ENCODE data around the gene LLGL2.
"Not testable (repeated sequence)": the region's sequence is repeated elsewhere in the genome, so short reads cannot be mapped to it uniquely, and the experiment has no call there.

The LLGL2 gene

GRCh38 chr17:75574404-75575036 lies 49.0 kb downstream of the LLGL2 start:
- no peak overlapping the region for H3K27ac ChIP-seq
- H3K36me3 ChIP-seq, result no peaks in the 10 kb centered on the region
- no peaks in the 10 kb centered on the region for H3K9me3 ChIP-seq
- no peak for TF ChIP-seq CTCF (IDR thresholded peaks at IDR 0.05)
- H3K27me3 ChIP-seq, result no peaks in the 10 kb centered on the region
- H3K4me3 ChIP-seq (ENCODE audit: low read depth in 1 of 2, low read length in 1 of 2), result no peak overlapping the region
- H3K4me1 ChIP-seq (ENCODE audit: control insufficient read depth in 1 of 2, insufficient read depth in 1 of 2, low read depth in 1 of 2, low read length in 1 of 2), result peaks cover 9 to 13% of the 10 kb centered on the region in 2 experiments

DNA sequence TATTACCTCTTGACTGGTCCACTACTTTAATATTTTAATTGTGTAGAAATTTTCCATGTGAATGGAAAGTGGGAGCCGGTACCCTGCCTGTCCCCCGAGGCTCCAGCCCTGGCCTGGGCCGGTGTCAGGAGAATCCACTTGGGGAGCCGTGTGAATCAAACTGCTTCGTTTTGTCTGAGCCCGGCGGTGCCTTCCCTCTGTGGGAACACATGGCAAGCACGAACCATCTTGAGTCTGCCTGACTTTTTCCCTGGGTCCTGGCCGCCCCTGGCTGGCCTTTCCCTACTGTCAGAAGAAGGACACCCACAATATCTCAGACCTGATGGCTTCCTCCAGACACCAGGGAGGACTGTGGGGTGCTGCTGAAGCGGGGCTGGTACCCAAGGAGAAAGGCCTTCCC lies 49.7 kb downstream of the LLGL2 start:
- no peaks in the 10 kb centered on the region for H3K9me3 ChIP-seq
- no peaks in the 10 kb centered on the region for H3K36me3 ChIP-seq
- H3K27ac ChIP-seq, result no peak overlapping the region
- TF ChIP-seq CTCF (IDR thresholded peaks at IDR 0.05), result no peak
- H3K4me1 ChIP-seq (ENCODE audit: control insufficient read depth in 1 of 2, insufficient read depth in 1 of 2, low read depth in 1 of 2, low read length in 1 of 2), result peaks cover 9 to 13% of the 10 kb centered on the region in 2 experiments
- no peaks in the 10 kb centered on the region for H3K27me3 ChIP-seq
- no peak overlapping the region for H3K4me3 ChIP-seq (ENCODE audit: low read depth in 1 of 2, low read length in 1 of 2)

DNA sequence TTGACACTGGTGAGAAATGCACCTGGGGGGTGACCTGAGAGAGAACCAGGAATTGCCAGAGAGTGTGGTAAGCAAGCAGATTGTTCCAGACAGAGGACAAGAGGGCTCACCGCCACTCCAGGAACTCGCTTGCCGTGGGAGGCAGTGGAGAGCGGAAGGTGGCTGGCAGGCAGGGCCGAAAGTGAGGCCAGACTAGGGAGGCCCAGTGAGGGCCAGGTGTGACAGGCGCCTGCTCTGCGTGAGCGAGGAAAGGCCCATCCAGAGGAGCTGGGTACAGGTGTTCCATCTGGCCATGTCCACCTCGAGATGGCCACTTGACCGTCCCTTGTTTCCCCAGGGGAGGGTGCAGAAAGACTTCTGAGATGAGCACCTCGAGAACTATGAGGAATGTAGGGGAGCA lies 50.2 kb downstream of the LLGL2 start:
- no peaks in the 10 kb centered on the region for H3K27me3 ChIP-seq
- H3K4me3 ChIP-seq (ENCODE audit: low read depth in 1 of 2, low read length in 1 of 2), result no peak overlapping the region
- no peak for TF ChIP-seq CTCF (IDR thresholded peaks at IDR 0.05)
- H3K36me3 ChIP-seq, result no peaks in the 10 kb centered on the region
- no peak overlapping the region for H3K27ac ChIP-seq
- H3K4me1 ChIP-seq (ENCODE audit: control insufficient read depth in 1 of 2, insufficient read depth in 1 of 2, low read depth in 1 of 2, low read length in 1 of 2), result peaks cover 9 to 10% of the 10 kb centered on the region in 2 experiments
- no peaks in the 10 kb centered on the region for H3K9me3 ChIP-seq

DNA sequence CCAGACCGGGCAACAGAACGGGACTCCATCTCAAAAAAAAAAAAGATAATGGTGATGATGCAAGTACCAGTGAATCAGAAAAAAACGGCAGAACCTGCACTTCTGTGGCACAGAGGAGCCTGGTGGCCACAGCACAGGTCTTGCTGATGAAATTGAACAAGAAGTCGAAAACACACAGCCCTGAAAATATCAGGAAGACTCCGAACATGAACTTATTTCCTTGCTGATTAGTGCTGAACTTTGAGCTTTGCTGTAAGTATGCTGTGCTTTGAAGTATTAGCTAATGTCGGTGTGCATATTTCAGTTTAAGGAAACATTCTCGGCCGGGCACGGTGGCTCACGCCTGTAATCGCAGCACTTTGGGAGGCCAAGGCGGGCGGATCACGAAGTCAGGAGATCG lies 51.2 kb downstream of the LLGL2 start:
- Histone ChIP-seq H3K4me1 (ENCODE audit: control insufficient read depth in 1 of 2, insufficient read depth in 1 of 2, low read depth in 1 of 2, low read length in 1 of 2) (peaks cover under 1 to 2% of the 10 kb centered on the region in 2 experiments), H3K9me3 (no peaks in the 10 kb centered on the region), H3K27ac (no peak overlapping the region), H3K36me3 (no peaks in the 10 kb centered on the region), H3K4me3 (ENCODE audit: low read depth in 1 of 2, low read length in 1 of 2) (no peak overlapping the region), H3K27me3 (peaks cover 9% of the 10 kb centered on the region)
- no peak for TF ChIP-seq CTCF (IDR thresholded peaks at IDR 0.05)

GRCh38 chr17:75581121-75581725 lies 55.7 kb downstream of the LLGL2 start:
- H3K9me3 ChIP-seq; H3K36me3 ChIP-seq; H3K4me1 ChIP-seq (ENCODE audit: control insufficient read depth in 1 of 2, insufficient read depth in 1 of 2, low read depth in 1 of 2, low read length in 1 of 2); H3K4me3 ChIP-seq (ENCODE audit: low read depth in 1 of 2, low read length in 1 of 2); H3K27ac ChIP-seq: not testable (repeated sequence)
- peaks cover 12% of the 10 kb centered on the region for H3K27me3 ChIP-seq

DNA sequence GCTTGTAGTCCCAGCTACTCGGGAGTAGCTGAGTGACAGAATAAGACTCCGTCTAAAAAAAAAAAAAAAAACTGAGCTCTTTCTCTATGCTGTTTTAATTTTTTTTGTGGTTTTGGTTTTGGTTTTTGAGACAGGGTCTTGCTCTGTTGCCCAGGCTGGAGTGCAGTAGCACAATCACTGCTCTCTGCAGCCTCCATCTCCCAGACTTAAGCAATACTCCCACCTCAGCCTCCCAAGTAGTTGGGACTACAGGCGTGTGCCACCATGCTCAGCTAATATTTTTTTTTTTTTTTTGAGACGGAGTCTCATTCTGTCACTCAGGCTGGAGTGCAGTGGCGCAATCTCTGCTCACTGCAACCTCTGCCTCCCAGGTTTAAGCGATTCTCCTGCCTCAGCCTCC lies 57.7 kb downstream of the LLGL2 start:
- H3K36me3 ChIP-seq; H3K9me3 ChIP-seq; H3K27ac ChIP-seq; H3K4me3 ChIP-seq (ENCODE audit: low read depth in 1 of 2, low read length in 1 of 2): not testable (repeated sequence)
- peaks cover 8 to 12% of the 10 kb centered on the region in 2 experiments for H3K4me1 ChIP-seq (ENCODE audit: control insufficient read depth in 1 of 2, insufficient read depth in 1 of 2, low read depth in 1 of 2, low read length in 1 of 2)
- peaks cover 12% of the 10 kb centered on the region for H3K27me3 ChIP-seq
